HG03280 (cell line): ENCODE results near the gene ACO2.
"Not testable (repeated sequence)": the region's sequence is repeated elsewhere in the genome, so short reads cannot be mapped to it uniquely, and the experiment has no call there.

Source experiments
- ATAC-seq: cut with Tn5 transposase; IDR thresholded peaks from one replicate; pipeline ENCODE4 v1.9.1; 2021; ENCODE audit warnings: mild to moderate bottlenecking, moderate library complexity; ENCODE audit not compliant: unreplicated experiment

ACO2 gene

DNA sequence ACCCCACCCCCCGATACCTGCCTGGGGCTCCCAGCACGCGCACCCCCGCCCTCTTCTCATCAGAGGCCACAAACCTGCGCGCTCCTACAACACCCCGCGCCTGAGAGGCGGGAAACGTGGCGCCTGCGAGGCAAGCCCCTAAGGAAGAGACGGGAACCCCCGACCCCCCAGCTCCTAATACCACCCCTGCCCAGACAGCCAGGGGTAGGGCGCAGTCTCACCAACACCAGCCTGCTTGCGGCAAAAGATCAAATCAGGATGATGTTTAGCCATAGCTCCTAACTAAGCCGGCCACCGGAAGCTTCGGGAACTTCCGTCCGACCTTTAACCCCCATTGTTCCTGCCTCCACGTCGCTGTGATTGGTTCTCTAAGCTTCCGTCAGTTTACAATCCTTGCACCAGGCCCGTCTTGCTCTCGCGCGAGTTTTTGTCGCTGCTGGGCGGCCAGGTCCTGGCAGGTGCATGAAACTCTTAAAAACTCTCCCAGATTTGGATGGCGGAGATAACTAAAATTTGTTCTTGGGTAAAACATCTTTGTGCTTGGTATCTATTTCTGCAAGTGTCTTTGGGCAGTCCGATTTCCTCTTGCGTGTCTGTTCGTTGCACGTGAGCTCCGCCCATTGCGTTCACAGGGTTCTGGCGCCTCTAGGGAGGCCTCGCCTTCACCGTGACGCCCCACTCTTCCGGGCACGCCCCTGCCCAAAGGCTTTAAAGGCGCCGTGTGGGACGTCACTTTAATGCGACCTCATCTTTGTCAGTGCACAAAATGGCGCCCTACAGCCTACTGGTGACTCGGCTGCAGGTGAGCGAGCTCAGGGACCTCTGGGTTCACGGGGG lies at the start of gene ACO2, which contains the start of gene PHF5A:
ACO2 (plus strand) TSS at position 737 of the 837 bp plus-strand sequence; CDS start at position 767, 30 bp downstream.
PHF5A (minus strand) TSS at position 312 of the 837 bp plus-strand sequence; CDS start at position 273, 39 bp downstream.
- ATAC-seq, result peak; percentile 92

DNA sequence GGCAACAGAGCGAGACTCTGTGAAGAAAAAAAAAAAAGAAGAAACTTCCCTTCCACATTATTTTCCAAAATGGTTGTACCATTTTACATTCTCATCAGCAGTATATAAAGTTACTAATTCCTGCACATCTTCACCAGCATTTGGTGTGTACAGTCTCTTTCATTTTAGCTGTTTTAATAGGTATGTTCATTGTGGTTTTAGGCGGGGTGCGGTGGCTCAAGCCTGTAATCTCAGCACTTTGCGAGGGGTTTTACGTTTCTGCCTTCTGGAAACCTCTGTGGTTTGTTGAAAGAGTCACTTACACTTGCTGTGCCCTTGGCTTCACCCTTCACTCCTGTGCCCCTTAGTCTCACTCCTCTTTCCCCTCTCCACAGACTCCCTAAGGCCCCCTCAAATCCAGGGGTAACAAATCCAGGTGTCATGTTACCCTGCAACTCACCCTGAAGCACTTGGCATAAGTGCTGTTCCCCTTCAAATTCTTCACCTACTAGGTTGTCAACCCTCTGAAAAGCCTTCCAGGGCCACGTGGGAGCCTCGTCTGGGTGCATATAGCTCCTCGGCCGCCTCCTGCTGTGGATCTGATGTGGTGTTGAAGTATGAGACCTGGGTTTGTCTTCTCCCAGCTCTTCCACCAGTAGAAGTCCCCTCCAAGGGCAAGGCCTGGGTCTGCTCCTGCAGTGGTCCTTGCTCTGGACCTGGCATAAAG lies 43.1 kb upstream of the ACO2 start:
- ATAC-seq, result no peak

DNA sequence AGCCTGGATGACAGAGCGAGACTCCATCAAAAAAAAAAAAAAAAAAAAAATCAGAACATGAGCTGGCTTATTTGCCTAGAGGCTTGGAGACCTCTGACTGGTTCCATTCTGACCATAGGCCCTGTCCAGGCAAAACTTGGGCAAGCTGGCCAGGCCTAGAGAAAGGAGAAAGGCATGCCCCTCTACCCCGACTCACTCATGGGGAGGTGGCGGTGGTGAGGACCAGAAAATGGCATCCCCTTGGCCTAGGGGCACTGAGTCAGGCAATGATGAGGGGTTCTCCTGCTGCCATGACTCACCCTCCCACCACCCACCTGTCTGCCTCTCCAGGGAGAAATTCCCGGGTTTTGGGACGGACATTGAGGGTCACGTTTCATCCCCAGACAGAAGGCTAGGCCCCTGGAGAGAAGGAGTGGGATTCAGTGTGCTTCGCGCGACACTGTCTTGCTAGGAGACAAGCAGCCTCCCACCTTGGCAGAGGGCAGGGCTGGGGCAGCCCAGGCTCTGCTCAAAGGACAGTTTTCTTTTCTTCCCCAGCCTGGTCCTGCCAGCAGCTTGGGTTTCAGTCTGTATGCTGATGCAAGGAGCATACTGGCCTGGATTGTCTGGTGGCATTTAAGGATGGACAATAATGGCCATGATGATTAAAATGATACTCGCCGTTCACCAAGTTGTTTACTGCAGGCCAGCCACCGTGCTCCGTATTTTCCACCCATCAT lies 39.5 kb upstream of the ACO2 start:
- ATAC-seq, result no peak

DNA sequence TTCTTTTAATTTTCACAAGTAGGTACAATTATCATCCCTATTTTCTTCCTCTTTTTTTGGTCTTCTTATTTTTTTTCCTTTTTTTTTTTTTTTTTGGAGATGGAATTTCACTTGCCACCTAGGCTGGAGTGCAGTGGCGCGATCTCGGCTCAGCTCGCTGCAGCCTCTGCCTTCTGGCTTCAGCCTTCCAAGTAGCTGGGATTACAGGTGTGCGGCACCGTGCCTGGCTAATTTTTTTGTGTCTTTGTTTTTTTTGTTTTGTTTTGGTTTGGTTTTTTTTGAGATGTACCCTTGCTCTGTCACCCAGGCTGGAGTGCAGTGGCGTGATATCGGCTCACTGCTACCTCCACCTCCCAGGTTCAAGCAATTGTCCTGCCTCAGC lies 39.0 kb upstream of the ACO2 start:
- no peak for ATAC-seq

DNA sequence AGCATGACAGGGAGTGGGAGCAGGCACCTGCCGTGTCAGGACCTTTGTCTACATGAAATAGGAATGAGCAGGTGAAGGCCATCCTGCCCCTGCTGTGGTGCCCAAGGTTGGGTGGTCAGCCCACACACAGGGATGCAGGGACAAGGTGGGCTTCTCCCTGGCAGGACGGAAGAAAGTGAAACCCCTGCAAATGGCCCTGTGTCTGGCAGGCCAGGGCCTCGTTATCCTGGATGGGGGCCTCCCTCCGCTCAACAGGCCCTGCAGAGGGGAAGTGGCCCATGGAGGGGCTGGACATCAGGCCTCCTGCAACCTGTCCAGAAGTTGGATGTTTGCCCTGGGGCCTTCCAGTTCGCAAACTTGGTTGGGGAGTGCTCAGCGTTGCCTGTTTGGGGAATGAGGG lies 37.3 kb upstream of the ACO2 start:
- ATAC-seq, result no peak

DNA sequence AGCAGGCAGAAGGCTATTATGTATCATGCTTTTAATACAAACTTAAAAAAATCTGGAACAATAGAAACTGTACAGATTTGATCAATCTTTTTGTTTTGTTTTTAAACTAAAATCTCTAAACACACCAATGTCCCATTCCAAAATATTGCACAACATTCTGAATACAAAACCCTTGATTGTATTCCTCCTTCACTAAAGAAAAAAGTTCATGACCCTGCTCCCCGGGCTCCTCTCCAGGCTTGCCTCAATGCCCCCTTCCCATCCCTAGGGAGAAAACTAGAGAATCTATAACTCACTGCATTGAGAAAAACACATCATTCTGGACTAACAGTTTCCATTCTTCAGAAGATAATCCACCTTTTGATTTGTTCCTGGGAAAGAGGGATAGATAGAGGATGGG lies 35.4 kb upstream of the ACO2 start:
- not testable (repeated sequence) for ATAC-seq

DNA sequence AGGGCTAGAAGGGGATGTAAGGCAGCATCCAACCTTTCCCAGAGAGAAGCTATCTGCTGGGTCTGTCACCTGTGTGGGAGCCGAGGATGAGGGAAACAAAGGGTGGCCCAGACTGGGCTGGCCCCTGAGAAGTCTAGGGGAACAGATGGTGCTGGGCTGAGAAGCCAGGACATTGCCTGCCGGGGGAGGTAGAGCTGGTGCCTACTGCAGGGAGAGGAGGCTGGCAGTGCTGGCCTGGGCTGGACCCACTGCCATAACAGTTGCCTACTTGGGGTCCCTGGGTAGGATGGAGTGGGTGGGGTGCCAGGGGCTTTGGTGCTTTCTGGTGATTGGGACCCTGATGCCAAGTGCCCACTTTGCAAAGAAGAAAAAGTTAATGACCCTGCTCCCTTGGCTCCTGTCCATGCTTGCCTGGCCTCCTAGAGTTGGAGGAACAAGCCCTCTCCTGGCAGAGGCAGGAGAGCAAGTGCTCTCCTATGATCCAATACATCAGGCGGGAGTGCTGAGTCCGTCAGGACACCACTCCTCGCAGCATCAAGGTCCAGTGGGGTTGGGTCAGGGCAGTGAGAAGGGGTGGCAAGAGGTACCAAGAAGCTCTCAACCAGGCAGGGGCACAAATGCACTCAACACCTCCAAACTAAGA lies 34.4 kb upstream of the ACO2 start:
- not testable (repeated sequence) for ATAC-seq

DNA sequence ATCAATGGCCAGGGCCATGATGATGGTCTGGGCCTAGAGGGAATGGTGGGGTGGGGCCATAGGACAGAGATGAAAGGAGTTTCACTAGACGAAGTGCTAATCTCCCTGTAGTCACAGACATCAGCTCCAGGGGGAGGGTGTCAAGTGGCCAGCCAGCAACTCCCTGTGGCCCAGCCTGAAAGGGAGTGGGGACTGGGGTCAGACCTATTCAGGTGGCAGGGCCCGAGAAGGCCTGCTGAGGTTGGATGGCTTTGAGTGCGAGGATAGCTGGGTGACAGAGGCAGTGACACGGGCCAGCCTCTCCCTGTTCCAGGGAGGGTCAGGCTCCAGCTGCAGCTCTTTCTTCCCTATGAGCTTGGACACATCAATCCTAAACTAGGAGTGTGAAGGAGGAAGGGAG lies 33.4 kb upstream of the ACO2 start:
- ATAC-seq, result no peak

DNA sequence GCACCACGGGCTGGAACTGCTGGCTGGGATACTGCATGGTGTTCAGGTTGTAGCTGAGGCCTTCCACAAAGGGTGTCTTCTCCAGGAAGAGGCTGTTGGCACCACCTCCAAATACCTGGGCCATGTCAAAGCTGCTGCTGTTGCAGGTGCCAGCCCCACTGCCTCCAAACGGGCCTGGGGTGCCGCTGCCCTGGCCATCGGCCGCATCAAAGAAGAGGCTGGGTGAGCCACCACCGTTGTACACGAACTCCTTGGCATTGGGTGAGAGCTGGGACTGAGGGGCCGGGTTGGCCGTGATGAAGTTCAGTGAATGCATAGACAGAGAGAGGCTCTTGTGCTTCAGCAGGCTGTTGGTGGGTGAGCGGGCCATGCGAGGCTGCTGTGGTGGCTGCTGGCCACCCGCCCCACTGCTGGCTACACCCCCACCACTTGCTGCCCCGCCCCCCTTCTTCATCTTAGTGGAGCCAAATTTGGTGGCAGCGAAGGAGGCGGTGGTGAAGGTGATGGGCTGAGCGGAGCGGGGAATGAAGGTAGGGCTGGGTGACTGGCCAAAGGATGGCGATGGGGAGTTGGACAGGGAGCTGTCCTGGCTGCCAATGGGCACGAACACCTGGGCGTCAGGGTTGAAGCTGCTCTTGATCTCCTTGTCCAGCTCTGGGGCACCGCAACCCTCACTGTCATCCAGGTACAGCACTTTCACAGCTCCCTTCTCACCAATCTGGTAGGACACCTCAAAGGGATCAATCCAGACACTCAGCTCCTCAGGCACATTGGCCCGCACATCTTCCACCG lies 32.4 kb upstream of the ACO2 start:
- ATAC-seq, result no peak

DNA sequence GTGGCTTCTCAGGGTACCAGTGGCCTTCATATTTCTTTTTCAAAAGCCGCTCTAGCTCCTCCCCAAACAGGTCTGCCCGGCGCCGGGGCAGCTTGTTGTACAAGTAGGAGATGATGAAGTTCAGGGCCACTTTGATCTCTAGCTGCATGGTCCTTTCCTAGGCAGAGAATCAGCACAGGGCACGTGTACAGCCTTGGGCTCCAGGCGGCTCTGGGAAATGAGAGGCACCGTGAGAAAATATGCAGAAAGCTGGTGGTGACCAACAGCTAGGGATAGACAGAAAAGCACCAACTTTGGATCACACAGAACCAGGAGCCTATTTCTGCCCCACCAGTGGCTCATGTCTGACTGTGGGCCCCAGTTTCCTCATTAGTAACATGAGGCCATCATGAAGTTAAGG lies 31.7 kb upstream of the ACO2 start:
- no peak for ATAC-seq

DNA sequence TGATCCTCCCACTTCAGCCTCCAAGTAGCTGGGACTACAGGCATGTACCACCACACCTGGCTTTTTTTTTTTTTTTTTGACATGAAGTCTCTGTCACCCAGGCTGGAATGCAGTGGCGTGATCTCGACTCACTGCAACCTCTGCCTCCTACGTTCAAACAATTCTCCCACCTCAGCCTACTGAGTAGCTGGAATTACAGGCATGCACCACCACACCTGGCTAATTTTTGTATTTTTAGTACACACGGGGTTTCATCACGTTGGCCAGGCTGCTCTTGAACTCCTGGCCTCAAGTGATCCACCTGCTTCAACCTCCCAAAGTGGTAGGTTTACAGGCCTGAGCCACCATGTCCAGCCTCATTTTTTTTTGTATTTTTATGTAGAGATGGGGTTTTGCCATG lies 28.4 kb upstream of the ACO2 start:
- not testable (repeated sequence) for ATAC-seq

DNA sequence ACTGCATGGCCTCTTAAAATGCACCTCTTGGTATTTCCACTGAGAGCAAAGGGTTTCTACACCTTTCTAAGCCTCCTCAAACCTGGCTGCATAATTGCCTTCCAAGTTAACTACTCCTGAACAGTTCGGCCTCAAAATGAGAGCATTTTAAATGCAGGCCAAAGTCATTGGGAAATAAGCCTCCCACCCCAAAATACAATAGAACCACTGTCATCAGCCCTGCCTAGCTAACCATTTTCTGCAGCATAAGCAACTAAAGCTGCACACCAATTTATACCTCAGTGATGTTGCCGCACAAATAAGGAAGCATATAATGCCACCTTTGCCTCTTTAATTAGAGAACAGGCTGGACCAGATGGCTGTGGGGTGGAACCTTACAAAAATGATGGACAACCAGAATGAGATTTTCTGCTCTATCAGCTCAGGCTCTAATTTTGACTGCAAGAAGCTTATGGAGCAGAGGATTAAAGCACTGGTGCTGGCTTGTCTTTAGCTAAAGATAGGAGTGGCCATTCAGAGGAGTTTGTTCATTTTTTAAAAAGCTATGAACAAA lies 26.6 kb upstream of the ACO2 start:
- ATAC-seq, result no peak

DNA sequence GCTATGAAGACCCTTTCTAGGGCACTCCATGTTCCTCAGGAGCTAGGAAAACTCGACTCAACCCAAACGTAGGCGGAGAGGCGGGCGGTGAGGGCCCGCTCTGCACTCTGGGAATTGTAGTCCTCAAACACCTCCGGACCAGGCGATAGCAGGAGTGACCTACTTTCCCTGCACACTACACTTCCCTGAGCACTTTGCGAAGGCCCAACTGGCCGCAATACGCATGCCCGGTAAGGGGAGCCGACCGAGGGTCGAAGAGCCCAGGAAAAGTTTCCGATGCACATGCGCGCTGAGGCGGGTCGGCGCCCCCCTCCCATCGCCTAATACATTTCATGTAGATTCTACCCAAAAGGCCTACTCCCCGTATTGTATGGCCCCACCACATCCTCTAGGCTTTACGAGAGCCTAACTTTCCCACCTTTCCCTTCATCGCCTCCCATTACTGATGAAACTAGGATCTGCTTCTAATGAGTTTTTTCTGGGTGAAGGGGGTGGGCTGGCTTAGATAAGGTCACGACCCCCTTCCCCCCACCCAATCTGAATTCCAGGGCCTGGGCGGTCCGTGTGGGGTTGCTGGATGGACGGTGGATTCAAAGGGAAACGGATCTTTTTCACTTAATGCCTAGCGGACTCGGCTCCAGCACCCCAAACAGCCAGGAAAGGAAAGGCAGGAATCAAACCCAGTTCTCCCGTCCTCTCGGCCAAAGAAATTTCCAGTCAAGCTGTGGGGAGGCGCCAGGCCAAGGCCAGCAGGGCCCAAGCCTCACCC lies 24.4 kb upstream of the ACO2 start:
- peak; percentile 48 for ATAC-seq

DNA sequence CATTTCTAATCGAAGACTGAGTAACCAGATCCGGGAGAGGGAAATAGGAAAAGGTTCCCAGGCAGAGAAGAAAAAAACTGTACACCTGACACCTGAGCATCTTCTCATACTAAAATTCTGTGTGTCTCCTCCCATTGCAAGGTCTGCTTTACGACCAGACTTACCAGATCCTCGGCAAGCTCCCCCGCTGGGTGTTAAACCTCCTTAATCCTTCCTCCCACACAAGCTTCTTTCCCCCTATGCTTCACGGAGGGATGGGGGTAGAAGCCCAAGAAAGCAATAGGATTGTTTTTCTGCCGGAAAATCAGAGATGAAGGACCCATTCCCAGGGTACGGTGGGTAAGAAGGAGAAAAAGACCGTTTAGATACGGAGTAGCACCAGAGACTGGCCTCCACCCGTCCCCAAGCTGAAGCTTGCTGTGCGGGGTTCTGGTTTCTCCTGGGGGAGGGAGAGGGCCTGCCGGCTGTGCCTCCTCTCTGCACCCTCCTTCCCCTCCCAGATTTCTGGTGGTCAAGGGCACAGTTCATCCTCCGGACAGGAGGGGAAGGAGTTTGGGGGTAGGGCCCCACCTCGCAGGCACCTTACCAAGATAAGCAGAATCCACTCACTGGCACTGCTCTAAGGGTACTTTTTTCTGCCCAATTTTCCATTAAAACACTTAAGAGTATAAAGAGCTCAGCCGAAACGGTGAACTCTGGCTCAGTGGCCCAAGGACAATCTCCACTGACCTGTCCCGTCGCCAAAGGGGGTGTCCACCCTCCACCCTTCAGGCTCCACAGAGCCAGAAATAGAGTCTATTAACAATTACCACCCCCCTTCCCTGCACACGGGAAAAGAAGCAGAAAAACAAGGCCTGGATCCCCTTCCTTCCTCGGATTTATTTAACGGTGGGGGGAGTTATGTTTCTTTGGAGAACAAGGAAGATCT lies 23.5 kb upstream of the ACO2 start:
- ATAC-seq, result no peak

DNA sequence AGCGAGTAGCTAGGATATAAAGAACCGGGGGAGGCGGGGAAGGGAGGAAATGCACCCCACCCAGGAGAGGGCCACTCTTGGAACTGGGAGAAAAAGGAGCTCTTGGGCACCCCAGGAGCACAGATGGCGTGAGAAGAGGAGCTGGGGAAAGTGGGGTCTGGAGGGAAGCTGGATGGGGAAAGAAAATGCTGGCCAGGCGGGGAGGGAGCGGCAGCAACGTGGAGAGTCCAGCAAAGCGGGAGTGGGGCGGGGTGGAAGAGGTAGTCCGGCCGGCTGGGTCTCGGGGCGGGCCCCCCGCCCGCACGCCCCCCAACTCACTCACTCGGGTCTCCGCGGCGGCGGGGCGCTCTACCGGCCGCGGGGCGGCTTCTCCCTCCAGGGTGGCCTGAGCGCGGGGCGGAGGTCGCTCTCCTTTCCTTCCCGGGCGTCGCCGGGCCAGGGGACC lies 22.8 kb upstream of the ACO2 start:
- ATAC-seq, result no peak

DNA sequence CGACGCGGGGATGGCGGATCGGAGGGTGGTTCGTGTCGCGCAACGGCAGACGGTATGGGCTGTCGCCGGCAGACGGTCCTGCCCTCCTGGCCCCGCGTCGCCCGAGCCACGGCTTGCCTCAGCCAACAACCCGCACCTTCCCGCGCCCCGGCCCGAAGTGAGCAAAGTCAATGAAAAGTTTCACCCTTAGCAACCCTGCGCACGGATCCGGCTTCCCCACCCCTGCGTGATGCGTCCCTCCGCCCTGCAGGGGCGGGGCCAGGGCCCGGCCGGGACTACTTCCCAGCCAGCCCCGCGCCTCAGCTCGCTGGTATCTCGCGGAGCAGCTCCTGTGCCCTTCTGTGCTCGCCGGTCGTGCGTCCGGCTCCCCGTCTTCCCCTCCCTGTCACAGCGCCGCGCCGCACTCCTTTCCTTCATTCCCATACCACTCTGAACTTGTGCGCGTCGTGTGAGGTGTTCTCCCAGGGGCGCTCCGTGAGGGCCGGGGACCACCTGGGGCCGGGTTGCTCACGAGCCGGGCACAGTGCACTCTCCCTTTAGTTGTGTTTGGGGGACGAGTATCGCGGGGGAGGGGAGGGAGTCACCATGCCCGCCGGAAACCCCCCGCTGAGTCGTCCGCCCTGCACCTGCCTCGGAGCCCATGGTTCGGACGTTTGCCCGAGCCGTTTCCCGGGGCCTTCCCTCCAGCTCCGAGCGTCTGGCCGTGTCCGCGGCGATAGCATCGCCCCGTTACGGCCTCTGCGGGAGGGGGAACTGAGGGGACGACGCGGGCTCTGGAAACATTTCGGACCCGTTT lies 22.1 kb upstream of the ACO2 start, which contains the start of gene TOB2:
TOB2 (minus strand) TSS at position 163 of the 796 bp plus-strand sequence. CDS start 9,456 bp downstream, outside the sequence.
- ATAC-seq, result peak; percentile 49
